IMR-90 (cell line): ENCODE measurements around the gene RBP4. TPM values are rescaled to one million over a fixed set of nuclear protein-coding genes. Genes with fewer than 3 reads are reported as not detected.

Experiments used
- ATAC-seq: fragments of 200-7000 bp; cut with Tn5 transposase; 2 replicates; pipeline ENCODE4 v1.9.1; 2020; ENCODE audit warnings: low read depth, mild to moderate bottlenecking, moderate library complexity
- BruUV-seq: library from RNA; stranded (reverse); fragments of 400-500 nt; replicated peaks from 2 replicates; lab custom pipeline; 2021; lab: Mats Ljungman, UMichigan
- CTCF ChIA-PET: fragments of 300-600 bp; formaldehyde crosslinking; extraction: SDS; loops from one replicate; lab custom pipeline; 2021; ENCODE audit warnings: antibody characterized with exemption; lab: Yijun Ruan, JAX
- POLR2A ChIA-PET: fragments of 300-600 bp; sonication (Branson Sonifier 250); formaldehyde crosslinking; loops from one replicate; lab custom pipeline; 2022; ENCODE audit warnings: antibody characterized with exemption; ENCODE audit not compliant: unreplicated experiment; lab: Charles Lee
- DNase-seq: peaks from one replicate; pipeline ENCODE4 v3.0.0; 2013
- H2AFZ ChIP-seq: replicated peaks from 2 replicates; pipeline ENCODE3; 2013; ENCODE audit warnings: low read length, mild to moderate bottlenecking; ENCODE audit not compliant: poor library complexity
- H2AK5ac ChIP-seq: 2 replicates; pipeline ENCODE4 v1.6.1; 2013; ENCODE audit warnings: low read depth, low read length, inconsistent platforms
- H2AK9ac ChIP-seq: replicated peaks from 2 replicates; pipeline ENCODE3; 2013; ENCODE audit warnings: mild to moderate bottlenecking, low read depth, low read length, moderate library complexity; ENCODE audit not compliant: poor library complexity
- H2BK120ac ChIP-seq: 2 replicates; pipeline ENCODE4 v1.6.1; 2013; ENCODE audit warnings: low read depth, low read length, inconsistent platforms
- H2BK15ac ChIP-seq: 3 replicates; pipeline ENCODE4 v1.6.1; 2013; ENCODE audit warnings: low read depth, low read length, inconsistent platforms
- H2BK20ac ChIP-seq: 2 replicates; pipeline ENCODE4 v1.6.1; 2013; ENCODE audit warnings: low read depth, mild to moderate bottlenecking, inconsistent platforms, low read length, moderate library complexity
- H2BK5ac ChIP-seq: 2 replicates; pipeline ENCODE4 v1.6.1; 2013; ENCODE audit warnings: mild to moderate bottlenecking, low read depth, low read length, inconsistent platforms; ENCODE audit not compliant: poor library complexity, severe bottlenecking
- H3K14ac ChIP-seq: replicated peaks from 2 replicates; pipeline ENCODE4 v1.6.1; 2013; ENCODE audit warnings: low read depth, low read length, inconsistent platforms
- H3K18ac ChIP-seq: 2 replicates; pipeline ENCODE4 v1.6.1; 2013; ENCODE audit warnings: low read depth, low read length, control low read depth
- H3K23ac ChIP-seq: 2 replicates; pipeline ENCODE4 v1.6.1; 2013; ENCODE audit warnings: low read depth, low read length, inconsistent platforms
- H3K27ac ChIP-seq: 2 replicates; pipeline ENCODE4 v1.5.1; 2013; ENCODE audit warnings: mild to moderate bottlenecking, control low read depth, low read length; ENCODE audit not compliant: insufficient read depth
- H3K27me3 ChIP-seq: 2 replicates; pipeline ENCODE4 v1.6.1; 2013; ENCODE audit warnings: low read length; ENCODE audit not compliant: control insufficient read depth, insufficient read depth
- H3K36me3 ChIP-seq: 2 replicates; pipeline ENCODE4 v1.6.1; 2013; ENCODE audit warnings: low read length, mixed read lengths; ENCODE audit not compliant: control insufficient read depth, insufficient read depth
- H3K4ac ChIP-seq: 2 replicates; pipeline ENCODE4 v1.6.1; 2013; ENCODE audit warnings: low read depth, low read length, inconsistent platforms
- H3K4me1 ChIP-seq: 2 replicates; pipeline ENCODE4 v1.6.1; 2013; ENCODE audit warnings: low read length, mixed read lengths; ENCODE audit not compliant: control insufficient read depth, insufficient read depth
- H3K4me2 ChIP-seq: 2 replicates; pipeline ENCODE4 v1.6.1; 2013; ENCODE audit warnings: low read depth, mild to moderate bottlenecking, control low read depth, low read length, moderate library complexity
- H3K4me3 ChIP-seq: 2 replicates; pipeline ENCODE4 v1.5.1; 2013; ENCODE audit warnings: low read depth, mild to moderate bottlenecking, control low read depth, low read length, moderate library complexity; ENCODE audit not compliant: insufficient read depth
- H3K56ac ChIP-seq: 2 replicates; pipeline ENCODE4 v1.6.1; 2013; ENCODE audit warnings: low read length, inconsistent platforms; ENCODE audit not compliant: insufficient read depth; ENCODE audit errors: extremely low read depth
- H3K79me1 ChIP-seq, 2 experiments: 2 replicates each; pipeline ENCODE4 v1.6.1; 2013; ENCODE audit warnings: low read length in 2 of 2, inconsistent platforms in 1 of 2, low read depth in 1 of 2
- H3K9ac ChIP-seq: 2 replicates; pipeline ENCODE4 v1.6.1; 2013; ENCODE audit warnings: low read depth, low read length, control low read depth
- H3K9me1 ChIP-seq: 2 replicates; pipeline ENCODE4 v1.6.1; 2013; ENCODE audit warnings: low read length, inconsistent platforms; ENCODE audit not compliant: insufficient read depth
- H3K9me3 ChIP-seq: 2 replicates; pipeline ENCODE4 v1.6.1; 2013; ENCODE audit warnings: low read length; ENCODE audit not compliant: control insufficient read depth, insufficient read depth
- H4K20me1 ChIP-seq: 2 replicates; pipeline ENCODE4 v1.6.1; 2013; ENCODE audit warnings: low read length, inconsistent platforms; ENCODE audit not compliant: insufficient read depth
- H4K5ac ChIP-seq: 2 replicates; pipeline ENCODE4 v1.6.1; 2013; ENCODE audit warnings: mild to moderate bottlenecking, low read depth, low read length, control low read depth
- H4K8ac ChIP-seq, 2 experiments: 2 replicates each; pipeline ENCODE4 v1.6.1; 2013; ENCODE audit warnings: low read depth in 2 of 2, low read length in 2 of 2, control low read depth in 1 of 2, inconsistent platforms in 1 of 2
- H4K91ac ChIP-seq: 2 replicates; pipeline ENCODE4 v1.6.1; 2013; ENCODE audit warnings: low read depth, low read length, inconsistent platforms; ENCODE audit not compliant: insufficient read depth
- BHLHE40 ChIP-seq: fragments of 150-350 bp; IDR thresholded peaks from 2 replicates; pipeline ENCODE4 v1.6.1; 2016; ENCODE audit warnings: mild to moderate bottlenecking, low read depth, low read length
- CEBPB ChIP-seq: IDR thresholded peaks from 2 replicates; pipeline ENCODE4 v1.6.1; 2012; ENCODE audit warnings: low read depth, low read length, improper control_type of control experiment
- CHD1 ChIP-seq: IDR thresholded peaks from 2 replicates; pipeline ENCODE4 v1.6.1; 2012; ENCODE audit warnings: low read depth, low read length, improper control_type of control experiment
- CTCF ChIP-seq: conservative IDR thresholded peaks from 2 replicates; pipeline ENCODE4 v1.5.1; 2012; ENCODE audit warnings: mild to moderate bottlenecking, low read depth, low read length, improper control_type of control experiment
- RFX5 ChIP-seq: IDR thresholded peaks from 2 replicates; pipeline ENCODE4 v1.8.0; 2012; ENCODE audit warnings: low read depth, mild to moderate bottlenecking, low read length, moderate library complexity
- WGBS, 2 experiments: methylation state at CpG; one replicate each; pipeline versions ENCODE4 v1.1.5 to v1.1.7; 2013; ENCODE audit warnings: missing lambda C conversion rate in 2 of 2; ENCODE audit not compliant: insufficient read length in 1 of 2; ENCODE audit errors: extremely low coverage in 2 of 2; 5-methylcytosine and 5-hydroxymethylcytosine counted together
- dilution Hi-C: fragments of 300-500 bp; cut with HindIII; formaldehyde crosslinking; loops from one replicate; pipeline ENCODE4 v1.14.3; 2018; ENCODE audit warnings: low sequenced_read_pairs; ENCODE audit not compliant: unreplicated experiment
- in situ Hi-C: fragments of 300-500 bp; cut with MboI; formaldehyde crosslinking; loops from 3 replicates; pipeline ENCODE4 v1.14.3; 2019; ENCODE audit warnings: low sequenced_read_pairs, inconsistent platforms, mixed read lengths
- intact Hi-C: fragments of 100-400 bp; cut with micrococcal nuclease; formaldehyde crosslinking; loops from 2 replicates; pipeline ENCODE4 v1.10.0; 2022
- polyA plus RNA-seq, 3 experiments: library from polyadenylated mRNA; depleted of rRNA; stranded (reverse); fragments of >200 nt; gene quantifications; 2 replicates each; pipeline ENCODE4 v1.2.3, GENCODE V29; 2012; ENCODE audit warnings: low replicate concordance in 1 of 3
- total RNA-seq: library from RNA; depleted of rRNA; stranded (reverse); fragments of >200 nt; gene quantifications from 2 replicates; pipeline ENCODE4 v1.2.3, GENCODE V29; 2012

Gene RBP4
- total and polyA plus RNA-seq, 2 of the 4 experiments (the other 2 are of a cell fraction), result not detected

- ATAC-seq, result no peak
- no peak for TF ChIP-seq BHLHE40
- no peak for TF ChIP-seq CEBPB
- no peak for TF ChIP-seq CHD1
- TF ChIP-seq CTCF, result no peak
- TF ChIP-seq RFX5, result no peak
- POLR2A ChIA-PET, result no interaction called here
- no peaks in the 10 kb centered on the region for H3K4me1 ChIP-seq
- in situ Hi-C loops (loop anchor here (10.0 kb wide), 1 partner anchor 121 kb away; no protein-coding TSS in a partner anchor), intact Hi-C loops (loop anchor here (1.0 kb wide), 1 partner anchor 263 kb away; no protein-coding TSS in a partner anchor), dilution Hi-C loops (no loop called here)
- BruUV-seq, result no TSS peak
- H3K23ac ChIP-seq, result no peak overlapping the region
- H3K79me1 ChIP-seq, result no peaks in the 10 kb centered on the region
- H2AK5ac ChIP-seq, result no peak overlapping the region
- peaks cover 4% of the 10 kb centered on the region for H3K27me3 ChIP-seq
- no peak overlapping the region; the same call in 1 of the 2 replicates for H3K14ac ChIP-seq
- H3K4me3 ChIP-seq, result no peak overlapping the region
- DNase-seq, result no peak
- H3K56ac ChIP-seq, result no peak overlapping the region
- no peaks in the 10 kb centered on the region for H3K36me3 ChIP-seq
- no peak overlapping the region for H3K27ac ChIP-seq
- H2BK20ac ChIP-seq, result no peak overlapping the region
- no peak overlapping the region for H4K5ac ChIP-seq
- H3K9me1 ChIP-seq, result no peaks in the 10 kb centered on the region
- no peak overlapping the region for H3K4ac ChIP-seq
- no peaks in the 10 kb centered on the region for H4K20me1 ChIP-seq
- WGBS, 2 experiments, result 83% methylated on average over 4 of the region's 8 CpGs; no CpG with 5 or more reads in 1 of the 2 experiments
- no peak overlapping the region; the same call in 2 of the 3 replicates for H2BK15ac ChIP-seq
- H2BK5ac ChIP-seq, result no peak overlapping the region
- H3K4me2 ChIP-seq, result no peak overlapping the region
- no peak overlapping the region for H3K18ac ChIP-seq
- no peak overlapping the region for H2BK120ac ChIP-seq
- CTCF ChIA-PET, result interaction anchor here (0.6 kb wide), 1 partner anchor 1675 kb away, joined by 3 read pairs; no protein-coding TSS in a partner anchor
- H3K9ac ChIP-seq, result no peak overlapping the region
- no peak overlapping the region for H4K91ac ChIP-seq
- no peaks in the 10 kb centered on the region for H3K9me3 ChIP-seq
- no peak overlapping the region for H2AK9ac ChIP-seq
- no peak overlapping the region for H2AFZ ChIP-seq
- no peak overlapping the region for H4K8ac ChIP-seq
Measured at GRCh38 chr10:93553482-93554315, 47.3 kb downstream of the RBP4 start.
